GM12864 (cell line): Measurements from ENCODE around the gene CILP2.

Source experiments
- DNase-seq: peaks from one replicate; pipeline ENCODE4 v3.0.0-alpha.2; 2011; ENCODE audit warnings: low read depth
- H3K4me3 ChIP-seq: 2 replicates; pipeline ENCODE4 v1.5.1; 2011; ENCODE audit warnings: mild to moderate bottlenecking, low read depth, low read length, control low read depth
- TF ChIP-seq, protein P1 (sequence below): IDR thresholded peaks from 2 replicates; pipeline ENCODE4 v1.5.1; 2011; ENCODE audit warnings: low read depth, mild to moderate bottlenecking, moderate library complexity, low read length, control low read depth, inconsistent platforms; ENCODE audit errors: missing control alignments

Gene CILP2

DNA sequence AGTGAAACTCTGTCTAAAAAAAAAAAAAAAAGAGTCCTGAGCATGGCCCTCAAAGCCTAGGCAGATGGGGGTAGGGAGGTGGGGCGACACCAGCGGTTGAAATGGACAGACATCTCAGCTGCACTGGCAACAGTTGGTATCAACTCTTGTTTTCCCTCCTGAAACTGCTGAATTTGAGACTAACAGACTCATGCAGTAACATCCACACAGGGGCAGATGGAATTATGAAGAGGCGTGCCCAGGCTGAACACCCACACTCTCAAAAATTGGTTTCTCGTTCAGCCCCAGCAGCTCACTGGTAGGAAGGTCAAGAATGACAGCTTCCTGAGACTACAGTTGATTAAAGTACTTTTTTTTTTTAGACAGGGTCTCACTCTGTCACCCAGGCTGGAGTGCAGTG, 56.3 kb downstream of the CILP2 start:
- no peak overlapping the region for H3K4me3 ChIP-seq
- TF ChIP-seq, protein P1, sequence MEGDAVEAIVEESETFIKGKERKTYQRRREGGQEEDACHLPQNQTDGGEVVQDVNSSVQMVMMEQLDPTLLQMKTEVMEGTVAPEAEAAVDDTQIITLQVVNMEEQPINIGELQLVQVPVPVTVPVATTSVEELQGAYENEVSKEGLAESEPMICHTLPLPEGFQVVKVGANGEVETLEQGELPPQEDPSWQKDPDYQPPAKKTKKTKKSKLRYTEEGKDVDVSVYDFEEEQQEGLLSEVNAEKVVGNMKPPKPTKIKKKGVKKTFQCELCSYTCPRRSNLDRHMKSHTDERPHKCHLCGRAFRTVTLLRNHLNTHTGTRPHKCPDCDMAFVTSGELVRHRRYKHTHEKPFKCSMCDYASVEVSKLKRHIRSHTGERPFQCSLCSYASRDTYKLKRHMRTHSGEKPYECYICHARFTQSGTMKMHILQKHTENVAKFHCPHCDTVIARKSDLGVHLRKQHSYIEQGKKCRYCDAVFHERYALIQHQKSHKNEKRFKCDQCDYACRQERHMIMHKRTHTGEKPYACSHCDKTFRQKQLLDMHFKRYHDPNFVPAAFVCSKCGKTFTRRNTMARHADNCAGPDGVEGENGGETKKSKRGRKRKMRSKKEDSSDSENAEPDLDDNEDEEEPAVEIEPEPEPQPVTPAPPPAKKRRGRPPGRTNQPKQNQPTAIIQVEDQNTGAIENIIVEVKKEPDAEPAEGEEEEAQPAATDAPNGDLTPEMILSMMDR = no peak
- DNase-seq = no peak

DNA sequence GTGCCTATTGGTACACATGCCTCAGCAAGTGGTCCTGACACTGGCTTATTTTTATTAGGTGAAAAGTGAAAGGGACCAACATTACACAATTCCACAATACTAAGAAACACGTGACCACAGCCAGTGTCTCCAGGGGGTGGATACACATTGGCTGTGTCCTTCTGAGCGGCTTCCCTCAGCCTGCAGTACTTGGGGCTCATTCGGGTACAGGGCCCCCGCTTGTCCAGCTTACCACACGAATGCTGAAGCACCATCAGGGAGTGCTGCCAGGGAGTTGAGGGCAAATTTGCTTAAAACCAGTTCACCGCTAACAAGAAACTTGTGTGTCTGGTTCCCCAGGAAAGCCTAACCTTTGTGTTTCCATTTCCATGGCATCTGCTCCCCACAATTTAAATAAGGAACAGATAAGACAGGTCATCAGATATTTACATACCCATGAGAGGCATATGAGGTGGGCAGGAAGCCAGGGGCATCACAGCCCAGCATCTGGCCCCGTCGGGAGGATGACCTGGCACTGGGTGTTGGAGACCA, 57.2 kb downstream of the CILP2 start:
- TF ChIP-seq, protein P1 = peak; percentile 9
- H3K4me3 ChIP-seq = no peak overlapping the region
- DNase-seq = no peak
